Epithelial cell of esophagus (primary cell): Measurements from ENCODE around the gene SCLT1.
"Not testable (repeated sequence)": the region's sequence is repeated elsewhere in the genome, so short reads cannot be mapped to it uniquely, and the experiment has no call there.

Experiments used
- DNase-seq: peaks from one replicate; pipeline ENCODE4 v3.0.0; 2010; ENCODE audit warnings: low read depth
- H3K4me3 ChIP-seq: 2 replicates; pipeline ENCODE4 v1.5.1; 2011; ENCODE audit warnings: mild to moderate bottlenecking, low read length, control low read depth
- TF ChIP-seq, protein P1 (sequence below): IDR thresholded peaks from 2 replicates; pipeline ENCODE4 v1.5.1; 2011; ENCODE audit warnings: low read depth, mild to moderate bottlenecking, low read length, control low read depth, inconsistent platforms; ENCODE audit not compliant: insufficient read depth; ENCODE audit errors: missing control alignments

The SCLT1 gene

DNA sequence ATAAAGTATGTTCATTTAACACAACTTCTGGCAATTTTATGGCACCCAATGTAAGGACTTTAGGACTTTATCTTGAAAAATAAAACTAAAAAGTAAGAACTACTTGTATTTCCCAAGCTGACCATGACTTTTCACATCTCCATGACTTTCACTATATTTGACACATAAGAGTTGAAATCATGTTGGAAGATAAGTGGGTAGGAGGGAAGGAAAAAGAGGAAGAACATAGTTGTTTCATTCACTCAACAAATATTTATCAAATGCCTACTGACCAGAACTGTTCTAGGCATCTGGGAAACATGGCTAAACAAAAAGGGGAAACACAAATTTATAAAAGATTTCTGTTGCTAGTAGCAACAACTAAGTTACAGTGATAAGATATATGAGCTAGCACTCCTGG is 16.0 kb downstream of the SCLT1 start:
- no peak overlapping the region for H3K4me3 ChIP-seq
- TF ChIP-seq, protein P1, sequence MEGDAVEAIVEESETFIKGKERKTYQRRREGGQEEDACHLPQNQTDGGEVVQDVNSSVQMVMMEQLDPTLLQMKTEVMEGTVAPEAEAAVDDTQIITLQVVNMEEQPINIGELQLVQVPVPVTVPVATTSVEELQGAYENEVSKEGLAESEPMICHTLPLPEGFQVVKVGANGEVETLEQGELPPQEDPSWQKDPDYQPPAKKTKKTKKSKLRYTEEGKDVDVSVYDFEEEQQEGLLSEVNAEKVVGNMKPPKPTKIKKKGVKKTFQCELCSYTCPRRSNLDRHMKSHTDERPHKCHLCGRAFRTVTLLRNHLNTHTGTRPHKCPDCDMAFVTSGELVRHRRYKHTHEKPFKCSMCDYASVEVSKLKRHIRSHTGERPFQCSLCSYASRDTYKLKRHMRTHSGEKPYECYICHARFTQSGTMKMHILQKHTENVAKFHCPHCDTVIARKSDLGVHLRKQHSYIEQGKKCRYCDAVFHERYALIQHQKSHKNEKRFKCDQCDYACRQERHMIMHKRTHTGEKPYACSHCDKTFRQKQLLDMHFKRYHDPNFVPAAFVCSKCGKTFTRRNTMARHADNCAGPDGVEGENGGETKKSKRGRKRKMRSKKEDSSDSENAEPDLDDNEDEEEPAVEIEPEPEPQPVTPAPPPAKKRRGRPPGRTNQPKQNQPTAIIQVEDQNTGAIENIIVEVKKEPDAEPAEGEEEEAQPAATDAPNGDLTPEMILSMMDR: no peak
- no peak for DNase-seq

DNA sequence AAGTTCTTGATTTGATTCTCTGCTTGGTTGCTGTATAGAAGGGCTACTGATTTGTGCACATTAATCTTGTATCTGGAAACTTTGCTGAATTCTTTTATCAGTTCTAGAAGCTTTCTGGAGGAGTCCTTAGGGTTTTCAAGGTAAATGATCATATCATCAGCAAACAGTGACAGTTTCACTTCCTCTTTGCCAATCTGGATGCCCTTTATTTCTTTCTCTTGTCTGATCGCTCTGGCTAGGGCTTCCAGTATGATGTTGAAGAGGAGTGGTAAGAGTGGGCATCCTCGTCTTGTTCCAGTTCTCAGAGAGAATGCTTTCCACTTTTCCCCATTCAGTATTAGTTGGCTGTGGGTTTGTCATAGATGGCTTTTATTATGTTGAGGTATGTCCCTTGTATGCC is 23.8 kb downstream of the SCLT1 start:
- not testable (repeated sequence) for DNase-seq

DNA sequence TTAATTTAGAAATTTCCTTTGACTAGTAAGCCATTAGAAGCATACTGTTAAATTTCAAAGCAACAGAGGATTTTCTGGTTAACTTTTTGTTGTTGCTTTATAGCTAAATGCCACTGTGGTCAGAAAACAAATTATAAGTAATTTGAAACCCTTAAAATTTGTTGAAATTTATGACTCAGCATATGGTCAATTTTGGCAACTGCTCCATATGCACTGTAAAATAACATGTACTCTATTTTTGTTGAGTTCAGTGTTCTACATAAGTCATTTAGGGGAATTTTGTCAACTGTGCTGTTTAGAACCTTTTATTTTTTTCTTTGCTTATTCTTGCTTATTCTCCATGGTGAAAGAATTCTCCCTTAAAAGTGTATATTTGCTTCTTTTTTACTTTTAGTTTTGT is 28.6 kb downstream of the SCLT1 start:
- TF ChIP-seq, protein P1: no peak
- H3K4me3 ChIP-seq: no peak overlapping the region
- no peak for DNase-seq

More for the DNA sequence above, 23.8 kb downstream of the SCLT1 start:
- H3K4me3 ChIP-seq: not testable (repeated sequence)

DNA sequence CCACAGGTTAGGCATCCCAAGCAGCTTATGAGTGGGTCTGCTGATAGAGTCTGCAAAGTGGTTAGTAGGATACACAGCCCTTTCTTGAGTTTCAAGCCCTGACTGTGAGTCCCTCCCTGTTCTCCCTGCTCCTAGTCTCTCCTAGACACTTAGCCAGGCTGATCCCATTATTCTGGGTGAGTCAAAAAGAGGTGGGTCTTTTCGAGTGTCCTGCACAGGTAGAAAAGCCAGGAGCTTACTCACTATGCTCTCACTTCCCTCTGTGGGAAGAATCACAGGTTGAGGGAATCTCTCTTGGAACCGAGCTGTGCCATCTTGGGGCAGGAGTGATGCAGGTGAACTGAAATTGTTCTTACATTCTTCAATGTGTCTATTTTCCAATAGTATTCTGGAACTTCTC is 29.7 kb downstream of the SCLT1 start:
- peak; percentile 27 for DNase-seq
- no peak overlapping the region for H3K4me3 ChIP-seq
- TF ChIP-seq, protein P1: no peak

DNA sequence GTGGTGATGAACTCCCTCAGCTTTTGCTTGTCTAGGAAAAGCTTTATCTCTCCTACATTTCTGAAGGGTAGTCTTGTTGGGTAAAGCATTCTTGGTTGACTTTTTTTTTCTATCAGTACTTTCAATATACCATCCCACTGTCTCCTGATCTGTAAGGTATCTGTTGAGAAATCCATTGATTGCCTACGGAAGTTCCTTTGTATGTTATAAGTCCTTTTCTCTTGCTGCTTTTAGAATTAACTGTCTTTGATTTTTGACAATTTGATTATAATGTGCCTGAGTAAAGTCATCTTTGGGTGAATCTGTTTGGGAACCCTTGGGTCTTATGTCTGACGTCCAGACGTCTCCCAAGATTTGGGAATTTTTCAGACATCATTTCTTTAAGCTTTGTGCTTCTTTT is 30.8 kb downstream of the SCLT1 start:
- TF ChIP-seq, protein P1: no peak
- no peak overlapping the region for H3K4me3 ChIP-seq
- no peak for DNase-seq

DNA sequence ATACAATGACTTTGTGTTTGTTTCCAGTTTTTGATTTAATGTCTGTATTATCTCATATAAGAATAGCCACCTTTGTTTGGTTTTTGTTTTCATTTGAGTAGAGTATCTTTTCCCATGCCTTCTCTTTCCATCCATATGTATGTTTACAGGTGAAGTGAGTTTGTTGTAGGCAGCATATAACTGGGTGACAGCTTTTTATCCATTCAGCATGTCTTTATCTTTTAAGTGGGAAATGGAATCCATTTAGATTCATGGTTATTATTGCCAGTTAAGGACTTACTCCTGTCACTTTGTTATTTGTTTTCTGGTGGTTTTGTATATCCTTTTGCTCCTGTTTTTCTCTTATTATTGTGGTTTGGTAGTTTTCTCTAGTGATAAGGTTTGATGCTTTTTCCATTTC is 34.3 kb downstream of the SCLT1 start:
- DNase-seq: no peak
- TF ChIP-seq, protein P1: no peak
- H3K4me3 ChIP-seq: no peak overlapping the region

DNA sequence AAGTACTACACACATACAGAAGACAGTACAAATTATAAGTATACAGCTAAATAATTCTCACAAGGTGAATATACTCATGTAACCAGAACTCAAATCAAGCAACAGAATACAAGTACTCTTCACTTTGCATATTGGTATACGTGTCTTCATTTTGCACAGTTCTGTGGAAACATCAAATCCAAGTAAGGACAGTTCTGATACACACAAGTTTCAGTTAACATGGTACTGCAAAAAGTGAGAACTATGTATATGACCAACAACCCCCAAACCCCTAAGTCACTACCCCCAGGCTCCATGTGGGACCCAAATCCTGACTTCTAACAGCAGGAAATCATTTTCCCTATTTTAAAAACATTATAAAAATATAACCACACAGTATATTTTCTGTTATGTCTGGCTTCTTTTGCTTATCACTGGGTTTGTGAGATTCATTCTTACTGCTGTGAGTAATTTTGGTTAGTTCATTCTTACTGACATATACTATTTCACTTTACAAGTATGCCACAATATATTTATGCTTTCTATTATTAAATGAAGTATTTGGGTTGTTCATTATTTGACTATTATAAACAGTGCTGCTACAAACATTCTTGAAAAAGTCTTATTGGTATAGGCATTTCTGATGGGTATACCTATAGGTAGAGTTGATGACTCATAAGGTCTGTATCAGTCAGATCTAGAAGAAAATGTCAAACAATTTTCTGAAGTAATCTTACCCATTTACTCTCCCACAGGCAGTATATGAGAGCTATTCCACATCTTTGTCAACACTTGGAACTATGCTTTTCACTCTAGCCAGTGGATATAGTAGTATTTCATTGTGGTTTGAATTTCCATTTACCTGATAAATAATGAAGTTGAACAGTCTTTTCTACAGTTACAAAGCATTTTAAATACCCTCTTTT is 47.0 kb downstream of the SCLT1 start:
- no peak for DNase-seq
- H3K4me3 ChIP-seq: no peak overlapping the region
- TF ChIP-seq, protein P1: no peak
